SU-DHL-6 (cell line): ENCODE data around the gene HDAC3.

ENCODE experiments used
- H2AFZ ChIP-seq: fragments of 200-600 bp; sonication (generic); 2 replicates; pipeline ENCODE4 v1.6.1; 2014; ENCODE audit warnings: low read depth, mild to moderate bottlenecking, moderate library complexity, mixed read lengths, antibody characterized with exemption, low read length; ENCODE audit not compliant: severe bottlenecking
- H3F3A ChIP-seq: fragments of 200-600 bp; shearing (Covaris generic); 2 replicates; pipeline ENCODE4 v1.6.0; 2016; ENCODE audit warnings: antibody characterized with exemption, mild to moderate bottlenecking; ENCODE audit not compliant: insufficient read depth
- H3K27ac ChIP-seq: fragments of 200-600 bp; sonication (generic); 2 replicates; pipeline ENCODE4 v1.5.1; 2016; ENCODE audit warnings: low read depth, mild to moderate bottlenecking, low read length, moderate library complexity, mixed read lengths
- H3K27me3 ChIP-seq: fragments of 200-600 bp; sonication (generic), shearing (Covaris generic); 2 replicates; pipeline ENCODE4 v1.6.0; 2014; ENCODE audit warnings: mild to moderate bottlenecking, low read length
- H3K36me3 ChIP-seq: fragments of 200-600 bp; sonication (generic); 2 replicates; pipeline ENCODE4 v1.6.1; 2014; ENCODE audit warnings: mild to moderate bottlenecking, low read length, mixed read lengths
- H3K4me2 ChIP-seq: fragments of 300-600, 200-600 bp; shearing (Covaris generic), sonication (generic); 2 replicates; pipeline ENCODE4 v1.6.0; 2014; ENCODE audit warnings: low read length, low read depth, mild to moderate bottlenecking; ENCODE audit not compliant: poor library complexity, severe bottlenecking
- H3K4me3 ChIP-seq: fragments of 200-600 bp; sonication (generic); 2 replicates; pipeline ENCODE4 v1.5.1; 2014; ENCODE audit warnings: antibody characterized with exemption, low read length, mild to moderate bottlenecking, mixed read lengths; ENCODE audit not compliant: insufficient read depth, poor library complexity, severe bottlenecking
- H3K79me2 ChIP-seq: fragments of 200-600 bp; sonication (generic); 2 replicates; pipeline ENCODE4 v1.6.1; 2014; ENCODE audit warnings: mild to moderate bottlenecking, low read length, moderate library complexity; ENCODE audit not compliant: insufficient read depth
- H3K9ac ChIP-seq: fragments of 200-600 bp; sonication (generic); 2 replicates; pipeline ENCODE4 v1.7.0; 2014; ENCODE audit warnings: mild to moderate bottlenecking, low read length
- H3K9me2 ChIP-seq: fragments of 200-600 bp; sonication (generic); replicated peaks from 2 replicates; pipeline ENCODE4 v1.6.1; 2014; ENCODE audit warnings: low read length; ENCODE audit not compliant: insufficient read depth
- H3K9me3 ChIP-seq: fragments of 200-600 bp; sonication (generic); 2 replicates; pipeline ENCODE4 v1.6.1; 2014; ENCODE audit warnings: low read length, mixed read lengths; ENCODE audit not compliant: insufficient read depth
- H4K20me1 ChIP-seq: fragments of 200-600 bp; sonication (generic); 2 replicates; pipeline ENCODE4 v1.6.1; 2014; ENCODE audit warnings: low read depth, mild to moderate bottlenecking, antibody characterized with exemption, low read length, moderate library complexity, mixed read lengths
- CTCF ChIP-seq: fragments of 200-600 bp; sonication (generic); IDR thresholded peaks from one replicate; pipeline ENCODE4 v1.5.1; 2017; ENCODE audit warnings: antibody characterized with exemption, mild to moderate bottlenecking, low read length, moderate library complexity; ENCODE audit not compliant: insufficient read depth, poor library complexity, severe bottlenecking
- EZH2phosphoT487 ChIP-seq: fragments of 200-600 bp; sonication (generic), shearing (Covaris generic); conservative IDR thresholded peaks from 2 replicates; pipeline ENCODE4 v1.6.1; 2018; ENCODE audit warnings: mild to moderate bottlenecking, antibody characterized with exemption, low read length, moderate library complexity, mixed read lengths

HDAC3 gene

GRCh38 chr5:141672841-141673813 lies 36.5 kb upstream of the HDAC3 start:
- Histone ChIP-seq H3K9ac (no peak overlapping the region), H3K4me3 (no peak overlapping the region), H2AFZ (no peak overlapping the region), H3K36me3 (no peaks in the 10 kb centered on the region), H3K9me2 (no peaks in the 10 kb centered on the region), H3K9me3 (no peaks in the 10 kb centered on the region), H3F3A (no peaks in the 10 kb centered on the region), H3K27ac (no peak overlapping the region), H3K79me2 (no peaks in the 10 kb centered on the region), H4K20me1 (no peaks in the 10 kb centered on the region), H3K4me2 (no peak overlapping the region), H3K27me3 (no peaks in the 10 kb centered on the region)
- TF ChIP-seq EZH2phosphoT487 (no peak), CTCF (no peak)

GRCh38 chr5:141672071-141672840 lies 35.6 kb upstream of the HDAC3 start:
- no peak for TF ChIP-seq EZH2phosphoT487
- no peak for TF ChIP-seq CTCF
- Histone ChIP-seq H3K36me3 (no peaks in the 10 kb centered on the region), H3K4me2 (no peak overlapping the region)

GRCh38 chr5:141669520-141669919 lies 32.9 kb upstream of the HDAC3 start:
- no peak overlapping the region for H3K9ac ChIP-seq
- no peak overlapping the region for H3K4me2 ChIP-seq

More at GRCh38 chr5:141672071-141672840, 35.6 kb upstream of the HDAC3 start:
- Histone ChIP-seq H3F3A (no peaks in the 10 kb centered on the region), H4K20me1 (no peaks in the 10 kb centered on the region), H3K27me3 (no peaks in the 10 kb centered on the region), H3K4me3 (no peak overlapping the region), H3K27ac (no peak overlapping the region), H3K9me3 (no peaks in the 10 kb centered on the region), H3K9me2 (no peaks in the 10 kb centered on the region), H3K79me2 (no peaks in the 10 kb centered on the region), H3K9ac (no peak overlapping the region), H2AFZ (no peak overlapping the region)

More at GRCh38 chr5:141669520-141669919, 32.9 kb upstream of the HDAC3 start:
- no peak overlapping the region for H3K27ac ChIP-seq
- no peaks in the 10 kb centered on the region for H3K9me3 ChIP-seq
- H4K20me1 ChIP-seq = no peaks in the 10 kb centered on the region
- H2AFZ ChIP-seq = no peak overlapping the region
- H3K4me3 ChIP-seq = no peak overlapping the region
- no peaks in the 10 kb centered on the region for H3K27me3 ChIP-seq
- TF ChIP-seq EZH2phosphoT487 = no peak
- TF ChIP-seq CTCF = no peak
- no peaks in the 10 kb centered on the region for H3F3A ChIP-seq
- no peaks in the 10 kb centered on the region for H3K79me2 ChIP-seq
- H3K36me3 ChIP-seq = no peaks in the 10 kb centered on the region
- H3K9me2 ChIP-seq = no peaks in the 10 kb centered on the region
